Sigmoid colon (tissue), 3 donors: ENCODE data around the gene TOP1.

ENCODE experiments used
- POLR2A ChIP-seq, 2 donors: fragments of 450-650 bp; IDR thresholded peaks; one replicate each; pipeline ENCODE4 v1.6.1; 2016; ENCODE audit warnings: antibody characterized with exemption in 2 of 2, mild to moderate bottlenecking in 2 of 2, moderate library complexity in 2 of 2
- TF ChIP-seq, protein P1 (sequence below), 4 experiments: fragments of 450-650 bp in 3 of 4; fragments of 200-600 bp in 1 of 4; IDR thresholded peaks; one replicate each; pipeline ENCODE4 v1.5.1; 2016 to 2019; ENCODE audit warnings: antibody characterized with exemption in 4 of 4, mild to moderate bottlenecking in 3 of 4, moderate library complexity in 2 of 4

DNA sequence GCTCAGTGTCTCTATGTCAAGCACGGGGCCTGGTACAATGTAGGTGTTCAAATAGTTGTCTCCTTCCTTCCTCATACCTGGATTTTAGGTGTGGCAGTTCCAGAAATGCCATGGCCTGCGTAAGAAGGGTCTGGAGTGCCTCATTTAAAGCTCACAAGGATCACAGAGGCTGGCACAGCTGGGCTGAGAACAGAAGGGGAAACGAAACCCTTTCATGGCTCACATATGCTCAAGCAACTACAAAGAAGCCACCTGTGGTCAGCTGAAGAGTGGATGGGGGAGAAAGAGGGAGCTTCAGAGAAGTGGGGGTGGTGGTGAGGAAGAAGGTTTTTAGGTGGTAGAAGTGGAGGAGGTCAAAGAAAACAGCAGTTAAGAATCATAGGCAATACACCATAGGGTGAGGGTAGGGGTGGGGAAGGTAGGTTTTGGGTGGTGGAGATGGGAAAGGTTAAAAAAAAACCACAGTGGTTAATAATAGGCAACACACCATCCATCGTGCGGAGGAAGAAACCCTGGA lies 17.0 kb upstream of the TOP1 start:
- no peak for TF ChIP-seq POLR2A (IDR thresholded peaks at IDR 0.05)
- TF ChIP-seq, protein P1, sequence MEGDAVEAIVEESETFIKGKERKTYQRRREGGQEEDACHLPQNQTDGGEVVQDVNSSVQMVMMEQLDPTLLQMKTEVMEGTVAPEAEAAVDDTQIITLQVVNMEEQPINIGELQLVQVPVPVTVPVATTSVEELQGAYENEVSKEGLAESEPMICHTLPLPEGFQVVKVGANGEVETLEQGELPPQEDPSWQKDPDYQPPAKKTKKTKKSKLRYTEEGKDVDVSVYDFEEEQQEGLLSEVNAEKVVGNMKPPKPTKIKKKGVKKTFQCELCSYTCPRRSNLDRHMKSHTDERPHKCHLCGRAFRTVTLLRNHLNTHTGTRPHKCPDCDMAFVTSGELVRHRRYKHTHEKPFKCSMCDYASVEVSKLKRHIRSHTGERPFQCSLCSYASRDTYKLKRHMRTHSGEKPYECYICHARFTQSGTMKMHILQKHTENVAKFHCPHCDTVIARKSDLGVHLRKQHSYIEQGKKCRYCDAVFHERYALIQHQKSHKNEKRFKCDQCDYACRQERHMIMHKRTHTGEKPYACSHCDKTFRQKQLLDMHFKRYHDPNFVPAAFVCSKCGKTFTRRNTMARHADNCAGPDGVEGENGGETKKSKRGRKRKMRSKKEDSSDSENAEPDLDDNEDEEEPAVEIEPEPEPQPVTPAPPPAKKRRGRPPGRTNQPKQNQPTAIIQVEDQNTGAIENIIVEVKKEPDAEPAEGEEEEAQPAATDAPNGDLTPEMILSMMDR (IDR thresholded peaks at IDR 0.05): no peak
